Left colon (tissue), 2 donors: Measurements from ENCODE around the gene TMEM163. TPM values are rescaled to one million over a fixed set of nuclear protein-coding genes. Genes with fewer than 3 reads are reported as not detected.
"Not testable (repeated sequence)": the region's sequence is repeated elsewhere in the genome, so short reads cannot be mapped to it uniquely, and the experiment has no call there.

Experiments
- ATAC-seq: fragments of 200-7000 bp; cut with Tn5 transposase; one replicate; pipeline ENCODE4 v1.9.1; 2020; ENCODE audit warnings: mild to moderate bottlenecking, moderate library complexity
- DNase-seq, 2 donors: peaks; one replicate each; pipeline ENCODE4 v3.0.0-alpha.2; 2020
- intact Hi-C, 2 donors: fragments of 100-400 bp; cut with DNase I in 1 of 2; cut with micrococcal nuclease in 1 of 2; formaldehyde crosslinking; loops; one replicate each; pipeline versions ENCODE4 v1.11.2 to v1.14.0; 2022; cut with DNase I, micrococcal nuclease
- total RNA-seq, 2 donors: library from RNA; stranded (reverse); fragmentation: NEBNext Ultra II Directional; extraction: Animal tissue kit (Norgen Biotek cat#: 25700); gene quantifications; one replicate each; pipeline ENCODE4 v1.2.1, GENCODE V29; 2021
- donor health status: DM: no; HTN: no; CAD: no.
- donor health status: DM: yes; HTN: yes; CAD: no.

Gene TMEM163
- total RNA-seq, 2 donors from 2014 or later = 0.25 TPM; not detected in 1

GRCh38 chr2:134482131-134482723 lies 236.6 kb downstream of the TMEM163 start:
- intact Hi-C loops = no loop called here
- no peak for ATAC-seq
- no peak for DNase-seq

GRCh38 chr2:134479696-134480330 lies 239.0 kb downstream of the TMEM163 start:
- intact Hi-C loops = no loop called here
- DNase-seq (no peak), ATAC-seq (no peak)

GRCh38 chr2:134476982-134477381 lies 241.8 kb downstream of the TMEM163 start:
- intact Hi-C loops, ATAC-seq, DNase-seq: not testable (repeated sequence)

- intact Hi-C loops = no loop called here
- ATAC-seq = no peak
- DNase-seq = no peak
Observed at GRCh38 chr2:134470561-134471168, 248.1 kb downstream of the TMEM163 start.

- intact Hi-C loops = no loop called here
- DNase-seq = no peak
- no peak for ATAC-seq
Observed at GRCh38 chr2:134469516-134470115, 249.2 kb downstream of the TMEM163 start.

GRCh38 chr2:134468776-134469175 lies 250.0 kb downstream of the TMEM163 start:
- ATAC-seq (no peak), DNase-seq (no peak)
- intact Hi-C loops = no loop called here

GRCh38 chr2:134468164-134468563 lies 250.6 kb downstream of the TMEM163 start:
- DNase-seq (no peak), ATAC-seq (no peak)
- intact Hi-C loops = no loop called here

- intact Hi-C loops = no loop called here
- peak in 1 of 2 donors; percentile 33 for DNase-seq
- peak; percentile 43 for ATAC-seq
Observed at GRCh38 chr2:134466141-134466540, 252.7 kb downstream of the TMEM163 start.

GRCh38 chr2:134465228-134466105 lies 253.3 kb downstream of the TMEM163 start:
- DNase-seq = no peak
- intact Hi-C loops = no loop called here
- peak; percentile 47 for ATAC-seq

- intact Hi-C loops = no loop called here
- DNase-seq (no peak), ATAC-seq (no peak)
Observed at GRCh38 chr2:134463699-134464022, 255.1 kb downstream of the TMEM163 start.

- DNase-seq = no peak
- intact Hi-C loops = no loop called here
- no peak for ATAC-seq
Observed at GRCh38 chr2:134462791-134463698, 255.8 kb downstream of the TMEM163 start.

GRCh38 chr2:134462275-134462674 lies 256.5 kb downstream of the TMEM163 start:
- intact Hi-C loops = no loop called here
- ATAC-seq (no peak), DNase-seq (no peak)

GRCh38 chr2:134461511-134461910 lies 257.3 kb downstream of the TMEM163 start:
- intact Hi-C loops = no loop called here
- DNase-seq (no peak), ATAC-seq (no peak)

- ATAC-seq (peak; percentile 82), DNase-seq (peak in 1 of 2 donors; percentile 49)
- intact Hi-C loops = no loop called here
Observed at GRCh38 chr2:134460583-134460998, 258.2 kb downstream of the TMEM163 start.

- DNase-seq (no peak), ATAC-seq (no peak)
- intact Hi-C loops = loop anchor here in 1 of 2 donors (10.0 kb wide), 1 partner anchor 435 kb away; no protein-coding TSS in a partner anchor
Observed at GRCh38 chr2:134459706-134460406, 258.9 kb downstream of the TMEM163 start.

GRCh38 chr2:134458950-134459349 lies 259.9 kb downstream of the TMEM163 start:
- intact Hi-C loops = loop anchor here in 1 of 2 donors (10.0 kb wide), 1 partner anchor 436 kb away; no protein-coding TSS in a partner anchor
- no peak for ATAC-seq
- DNase-seq = no peak

- no peak for ATAC-seq
Observed at GRCh38 chr2:134458473-134458853, 260.3 kb downstream of the TMEM163 start.

More at GRCh38 chr2:134458473-134458853, 260.3 kb downstream of the TMEM163 start:
- DNase-seq = no peak
- intact Hi-C loops = loop anchor here in 1 of 2 donors (10.0 kb wide), 1 partner anchor 436 kb away; no protein-coding TSS in a partner anchor
